NT2/D1 (cell line): ENCODE measurements around the gene SLC44A2.

ENCODE experiments used
- DNase-seq: peaks from one replicate; pipeline ENCODE4 v3.0.0-alpha.2; 2011; ENCODE audit warnings: low read depth, low spot score
- H3K27me3 ChIP-seq: 2 replicates; pipeline ENCODE4 v1.6.0; 2011; ENCODE audit warnings: mild to moderate bottlenecking; ENCODE audit not compliant: insufficient read length, insufficient read depth
- H3K36me3 ChIP-seq: 2 replicates; pipeline ENCODE4 v1.6.1; 2011; ENCODE audit warnings: mild to moderate bottlenecking, low read length, mixed read lengths; ENCODE audit not compliant: insufficient read depth, insufficient read length
- H3K4me1 ChIP-seq: 2 replicates; pipeline ENCODE4 v1.5.1; 2011; ENCODE audit not compliant: insufficient read depth, insufficient read length
- H3K4me3 ChIP-seq: 2 replicates; pipeline ENCODE4 v1.5.1; 2011; ENCODE audit warnings: low read depth; ENCODE audit not compliant: insufficient read length
- H3K9ac ChIP-seq: 2 replicates; pipeline ENCODE4 v1.6.0; 2011; ENCODE audit warnings: low read depth; ENCODE audit not compliant: insufficient read length
- H3K9me3 ChIP-seq: 2 replicates; pipeline ENCODE4 v1.5.1; 2011; ENCODE audit warnings: mild to moderate bottlenecking, low read length; ENCODE audit not compliant: insufficient read depth
- SUZ12 ChIP-seq: IDR thresholded peaks from 2 replicates; pipeline ENCODE4 v1.6.1; 2011; ENCODE audit not compliant: insufficient read length, insufficient read depth; ENCODE audit errors: extremely low read depth
- YY1 ChIP-seq: IDR thresholded peaks from 2 replicates; pipeline ENCODE4 v1.6.1; 2011; ENCODE audit not compliant: insufficient read length, insufficient read depth
- ZNF274 ChIP-seq: IDR thresholded peaks from 2 replicates; pipeline ENCODE4 v1.6.1; 2011; ENCODE audit warnings: mild to moderate bottlenecking, low read depth, low read length

Gene SLC44A2

GRCh38 chr19:10634430-10634829 is 9.1 kb downstream of the SLC44A2 start:
- DNase-seq: no peak
- H3K4me1 ChIP-seq: no peaks in the 10 kb centered on the region
- H3K36me3 ChIP-seq: peaks cover 75% of the 10 kb centered on the region
- no peaks in the 10 kb centered on the region for H3K9me3 ChIP-seq
- TF ChIP-seq SUZ12 (no peak), ZNF274 (no peak), YY1 (no peak)
- no peak overlapping the region for H3K9ac ChIP-seq
- no peak overlapping the region for H3K4me3 ChIP-seq
- no peaks in the 10 kb centered on the region for H3K27me3 ChIP-seq

GRCh38 chr19:10634963-10635362 is 9.6 kb downstream of the SLC44A2 start:
- TF ChIP-seq SUZ12 (no peak), YY1 (no peak), ZNF274 (no peak)
- no peak for DNase-seq
- H3K9me3 ChIP-seq: no peaks in the 10 kb centered on the region

GRCh38 chr19:10636304-10636972 is 11.1 kb downstream of the SLC44A2 start:
- no peak for DNase-seq
- Histone ChIP-seq H3K27me3 (no peaks in the 10 kb centered on the region), H3K9me3 (no peaks in the 10 kb centered on the region), H3K4me1 (no peaks in the 10 kb centered on the region), H3K4me3 (no peak overlapping the region), H3K36me3 (peaks cover 84% of the 10 kb centered on the region), H3K9ac (no peak overlapping the region)
- TF ChIP-seq ZNF274 (no peak), SUZ12 (no peak), YY1 (no peak)

More at GRCh38 chr19:10634963-10635362, 9.6 kb downstream of the SLC44A2 start:
- H3K36me3 ChIP-seq: peaks cover 77% of the 10 kb centered on the region
- no peaks in the 10 kb centered on the region for H3K27me3 ChIP-seq
- H3K4me3 ChIP-seq: no peak overlapping the region
- no peaks in the 10 kb centered on the region for H3K4me1 ChIP-seq
- no peak overlapping the region for H3K9ac ChIP-seq

- peaks cover 83% of the 10 kb centered on the region for H3K36me3 ChIP-seq
- DNase-seq: no peak
- no peak overlapping the region for H3K9ac ChIP-seq
- peaks cover 6% of the 10 kb centered on the region for H3K4me1 ChIP-seq
- no peaks in the 10 kb centered on the region for H3K27me3 ChIP-seq
- no peak for TF ChIP-seq SUZ12
- no peak for TF ChIP-seq YY1
- no peak for TF ChIP-seq ZNF274
- H3K4me3 ChIP-seq: no peak overlapping the region
- H3K9me3 ChIP-seq: no peaks in the 10 kb centered on the region
Observed at GRCh38 chr19:10637894-10638293, 12.5 kb downstream of the SLC44A2 start.

GRCh38 chr19:10639836-10640235 is 14.5 kb downstream of the SLC44A2 start:
- DNase-seq: no peak
- Histone ChIP-seq H3K9ac (no peak overlapping the region), H3K9me3 (no peaks in the 10 kb centered on the region), H3K27me3 (no peaks in the 10 kb centered on the region), H3K36me3 (peaks cover 79% of the 10 kb centered on the region), H3K4me3 (no peak overlapping the region), H3K4me1 (peaks cover 14% of the 10 kb centered on the region)
- TF ChIP-seq SUZ12 (no peak), YY1 (no peak), ZNF274 (no peak)

- no peaks in the 10 kb centered on the region for H3K27me3 ChIP-seq
- TF ChIP-seq YY1 (no peak), SUZ12 (no peak), ZNF274 (no peak)
- no peak for DNase-seq
- no peaks in the 10 kb centered on the region for H3K9me3 ChIP-seq
- peaks cover 14% of the 10 kb centered on the region for H3K4me1 ChIP-seq
- H3K4me3 ChIP-seq: no peak overlapping the region
- H3K36me3 ChIP-seq: peaks cover 74% of the 10 kb centered on the region
- no peak overlapping the region for H3K9ac ChIP-seq
Observed at GRCh38 chr19:10640361-10640760, 15.0 kb downstream of the SLC44A2 start.

- DNase-seq: no peak
- no peak overlapping the region for H3K9ac ChIP-seq
- H3K4me3 ChIP-seq: no peak overlapping the region
- H3K9me3 ChIP-seq: no peaks in the 10 kb centered on the region
- TF ChIP-seq YY1: no peak
- no peak for TF ChIP-seq ZNF274
- no peak for TF ChIP-seq SUZ12
- no peaks in the 10 kb centered on the region for H3K27me3 ChIP-seq
- peaks cover 65% of the 10 kb centered on the region for H3K36me3 ChIP-seq
- H3K4me1 ChIP-seq: peaks cover 14% of the 10 kb centered on the region
Observed at GRCh38 chr19:10641248-10641647, 15.9 kb downstream of the SLC44A2 start.
